ENCODE data around the gene PHYHIPL. TPM values are rescaled to one million over a fixed set of nuclear protein-coding genes. Genes with fewer than 3 reads are reported as not detected.

PHYHIPL gene
- total RNA-seq, 1 experiment from 2014 or later = not detected

- Histone ChIP-seq H3K4me3 (ENCODE audit: low read length) (no peak overlapping the region), H3K4me1 (ENCODE audit: insufficient read depth, low read length) (peaks cover 9% of the 10 kb centered on the region), H3F3A (ENCODE audit: low read length, unreplicated experiment) (no peaks in the 10 kb centered on the region), H3K9me3 (ENCODE audit: low read length) (no peaks in the 10 kb centered on the region), H3K36me3 (ENCODE audit: low read depth, low read length) (no peaks in the 10 kb centered on the region), H3K79me2 (ENCODE audit: low read length) (no peaks in the 10 kb centered on the region), H3K27ac (ENCODE audit: low read length) (no peak overlapping the region), H3K27me3 (ENCODE audit: low read length) (peaks cover 14% of the 10 kb centered on the region; the same call in 1 of the 2 replicates), H3K9me2 (replicated peaks; ENCODE audit: low read length) (no peaks in the 10 kb centered on the region), H4K20me1 (ENCODE audit: low read length) (no peaks in the 10 kb centered on the region), H3K4me2 (ENCODE audit: low read length) (no peak overlapping the region), H3K9ac (ENCODE audit: low read length) (no peak overlapping the region), H2AFZ (ENCODE audit: low read length) (no peak overlapping the region)
- DNase-seq (no peak), ATAC-seq (no peak)
- no TSS peak for BruUV-seq (replicated peaks)
- POLR2A ChIA-PET (ENCODE audit: unreplicated experiment) = no interaction called here
- intact Hi-C loops (cut with micrococcal nuclease) = no loop called here
- CTCF ChIA-PET = no interaction called here
- TF ChIP-seq EZH2phosphoT487 (IDR thresholded peaks at IDR 0.05; ENCODE audit: borderline replicate concordance, low read length) (no peak), EZH2 (IDR thresholded peaks at IDR 0.05; ENCODE audit: low read length, unreplicated experiment) (no peak), CTCF (conservative IDR thresholded peaks at IDR 0.05; ENCODE audit: low read depth, low read length) (no peak)
These were observed 111.3 kb downstream of the PHYHIPL start for GRCh38 chr10:59287587-59288255.

- no peaks in the 10 kb centered on the region for H3K9me2 ChIP-seq (replicated peaks; ENCODE audit: low read length)
- no peaks in the 10 kb centered on the region for H3K36me3 ChIP-seq (ENCODE audit: low read depth, low read length)
- no peak overlapping the region for H3K27ac ChIP-seq (ENCODE audit: low read length)
- H3K79me2 ChIP-seq (ENCODE audit: low read length) = no peaks in the 10 kb centered on the region
- intact Hi-C loops (cut with micrococcal nuclease) = loop anchor here (1.0 kb wide), 1 partner anchor 290 kb away; no protein-coding TSS in a partner anchor
- CTCF ChIA-PET = no interaction called here
- no peak overlapping the region for H2AFZ ChIP-seq (ENCODE audit: low read length)
- H3K4me2 ChIP-seq (ENCODE audit: low read length) = no peak overlapping the region
- ATAC-seq (no peak), DNase-seq (no peak)
- no peak overlapping the region for H3K9ac ChIP-seq (ENCODE audit: low read length)
- TF ChIP-seq EZH2phosphoT487 (IDR thresholded peaks at IDR 0.05; ENCODE audit: borderline replicate concordance, low read length) = no peak
- TF ChIP-seq CTCF (conservative IDR thresholded peaks at IDR 0.05; ENCODE audit: low read depth, low read length) = no peak
- no peak for TF ChIP-seq EZH2 (IDR thresholded peaks at IDR 0.05; ENCODE audit: low read length, unreplicated experiment)
- BruUV-seq (replicated peaks) = no TSS peak
- no peaks in the 10 kb centered on the region for H3K4me1 ChIP-seq (ENCODE audit: insufficient read depth, low read length)
- no peaks in the 10 kb centered on the region for H3K9me3 ChIP-seq (ENCODE audit: low read length)
- H4K20me1 ChIP-seq (ENCODE audit: low read length) = no peaks in the 10 kb centered on the region
- H3F3A ChIP-seq (ENCODE audit: low read length, unreplicated experiment) = no peaks in the 10 kb centered on the region
- no peak overlapping the region for H3K4me3 ChIP-seq (ENCODE audit: low read length)
- peaks cover 21% of the 10 kb centered on the region; the same call in 1 of the 2 replicates for H3K27me3 ChIP-seq (ENCODE audit: low read length)
- POLR2A ChIA-PET (ENCODE audit: unreplicated experiment) = no interaction called here
These were observed 113.4 kb downstream of the PHYHIPL start for GRCh38 chr10:59289853-59290252.

GRCh38 chr10:59290448-59290847 is 114.0 kb downstream of the PHYHIPL start:
- peaks cover 27% of the 10 kb centered on the region; the same call in 1 of the 2 replicates for H3K27me3 ChIP-seq (ENCODE audit: low read length)
- no peaks in the 10 kb centered on the region for H3K79me2 ChIP-seq (ENCODE audit: low read length)
- peak; percentile 29; the same call in 1 of the 2 replicates for ATAC-seq
- H3K27ac ChIP-seq (ENCODE audit: low read length) = no peak overlapping the region
- DNase-seq = peak; percentile 42
- no peaks in the 10 kb centered on the region for H3K9me2 ChIP-seq (replicated peaks; ENCODE audit: low read length)
- H3K4me1 ChIP-seq (ENCODE audit: insufficient read depth, low read length) = no peaks in the 10 kb centered on the region
- intact Hi-C loops (cut with micrococcal nuclease) = loop anchor here (1.0 kb wide), 1 partner anchor 290 kb away; no protein-coding TSS in a partner anchor
- H3F3A ChIP-seq (ENCODE audit: low read length, unreplicated experiment) = no peaks in the 10 kb centered on the region
- H3K9ac ChIP-seq (ENCODE audit: low read length) = no peak overlapping the region
- no peak overlapping the region for H2AFZ ChIP-seq (ENCODE audit: low read length)
- H3K9me3 ChIP-seq (ENCODE audit: low read length) = no peaks in the 10 kb centered on the region
- POLR2A ChIA-PET (ENCODE audit: unreplicated experiment) = no interaction called here
- BruUV-seq (replicated peaks) = no TSS peak
- CTCF ChIA-PET = no interaction called here
- TF ChIP-seq EZH2 (IDR thresholded peaks at IDR 0.05; ENCODE audit: low read length, unreplicated experiment) (no peak), EZH2phosphoT487 (IDR thresholded peaks at IDR 0.05; ENCODE audit: borderline replicate concordance, low read length) (no peak), CTCF (conservative IDR thresholded peaks at IDR 0.05; ENCODE audit: low read depth, low read length) (peak; percentile 77)
- no peak overlapping the region for H3K4me3 ChIP-seq (ENCODE audit: low read length)
- no peaks in the 10 kb centered on the region for H4K20me1 ChIP-seq (ENCODE audit: low read length)
- no peaks in the 10 kb centered on the region for H3K36me3 ChIP-seq (ENCODE audit: low read depth, low read length)
- no peak overlapping the region for H3K4me2 ChIP-seq (ENCODE audit: low read length)

All from PC-3 (cell line).